GM21786 (cell line): ENCODE results near the gene CLEC18B.
"Not testable (repeated sequence)": the region's sequence is repeated elsewhere in the genome, so short reads cannot be mapped to it uniquely, and the experiment has no call there.

Source experiments
- ATAC-seq: cut with Tn5 transposase; IDR thresholded peaks from one replicate; pipeline ENCODE4 v1.9.1; 2021; ENCODE audit not compliant: unreplicated experiment

Gene CLEC18B

GRCh38 chr16:74446866-74447265 is 25.6 kb upstream of the CLEC18B start:
- ATAC-seq, result no peak

- ATAC-seq, result not testable (repeated sequence)
Observed at GRCh38 chr16:74443624-74444346, 22.5 kb upstream of the CLEC18B start.

- ATAC-seq, result no peak
Observed at GRCh38 chr16:74439685-74440084, 18.4 kb upstream of the CLEC18B start.

GRCh38 chr16:74438492-74438979 is 17.3 kb upstream of the CLEC18B start:
- no peak for ATAC-seq

GRCh38 chr16:74431516-74431915 is 10.2 kb upstream of the CLEC18B start:
- ATAC-seq, result no peak

GRCh38 chr16:74430036-74430712 is 8.9 kb upstream of the CLEC18B start:
- ATAC-seq, result peak; percentile 62

- ATAC-seq, result not testable (repeated sequence)
Observed at GRCh38 chr16:74428493-74428892, 7.2 kb upstream of the CLEC18B start.

DNA sequence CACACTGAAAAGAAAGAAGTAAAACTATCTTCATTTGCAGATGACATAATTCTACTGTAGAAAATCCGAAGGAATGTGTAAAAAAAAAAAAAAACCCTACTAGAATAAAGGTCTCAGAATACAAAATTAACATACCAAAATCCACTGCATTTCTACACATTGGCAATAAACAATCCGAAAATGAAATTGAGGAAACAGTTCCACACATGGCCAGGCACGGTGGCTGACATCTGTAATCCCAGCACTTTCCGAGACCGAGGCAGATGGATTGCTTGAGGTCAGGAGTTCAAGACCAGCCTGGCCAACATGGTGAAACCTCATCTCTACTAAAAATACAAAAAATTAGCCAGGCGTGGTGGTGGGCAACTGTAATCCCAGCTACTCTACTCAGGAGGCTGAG is 4.5 kb upstream of the CLEC18B start:
- not testable (repeated sequence) for ATAC-seq

DNA sequence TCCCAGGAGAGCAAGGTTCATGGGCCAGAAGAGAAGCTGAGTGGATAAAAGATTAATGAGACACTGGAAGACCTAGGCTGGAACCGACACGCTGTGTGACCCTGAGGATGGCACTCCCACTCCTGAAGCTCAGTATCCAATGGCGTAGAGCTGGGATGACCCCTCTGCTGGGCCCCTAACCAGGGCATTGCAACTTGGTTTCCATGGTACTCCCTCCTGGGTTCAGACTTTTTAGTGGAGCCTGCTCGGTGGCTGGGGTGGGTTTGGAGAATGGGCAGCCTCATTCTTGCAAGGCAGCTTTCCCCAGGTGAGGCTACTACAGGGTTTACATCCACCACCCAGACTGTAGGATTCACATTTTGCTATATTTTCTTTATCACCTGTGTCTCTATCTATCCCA is 2.4 kb upstream of the CLEC18B start:
- ATAC-seq, result not testable (repeated sequence)

- ATAC-seq, result not testable (repeated sequence)
Observed at GRCh38 chr16:74422086-74422485, 808 bp upstream of the CLEC18B start.

DNA sequence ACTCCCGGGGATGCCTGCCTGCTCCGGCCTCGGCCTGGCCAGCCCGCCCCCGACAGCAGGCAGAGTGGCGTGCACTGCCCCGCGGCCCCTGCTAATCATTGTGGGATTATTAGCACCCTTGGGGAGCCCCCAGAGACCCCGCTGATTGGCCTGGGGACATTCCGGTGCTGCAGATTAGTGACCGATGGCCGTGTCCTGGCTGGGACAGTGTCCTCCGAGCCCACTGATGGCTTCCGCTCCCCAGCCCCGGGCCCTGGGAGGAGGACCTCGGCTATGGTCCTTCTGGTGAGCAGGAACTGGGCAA is 156 bp upstream of the CLEC18B start:
- not testable (repeated sequence) for ATAC-seq

GRCh38 chr16:74419811-74420210 is 1.5 kb downstream of the CLEC18B start:
- not testable (repeated sequence) for ATAC-seq

DNA sequence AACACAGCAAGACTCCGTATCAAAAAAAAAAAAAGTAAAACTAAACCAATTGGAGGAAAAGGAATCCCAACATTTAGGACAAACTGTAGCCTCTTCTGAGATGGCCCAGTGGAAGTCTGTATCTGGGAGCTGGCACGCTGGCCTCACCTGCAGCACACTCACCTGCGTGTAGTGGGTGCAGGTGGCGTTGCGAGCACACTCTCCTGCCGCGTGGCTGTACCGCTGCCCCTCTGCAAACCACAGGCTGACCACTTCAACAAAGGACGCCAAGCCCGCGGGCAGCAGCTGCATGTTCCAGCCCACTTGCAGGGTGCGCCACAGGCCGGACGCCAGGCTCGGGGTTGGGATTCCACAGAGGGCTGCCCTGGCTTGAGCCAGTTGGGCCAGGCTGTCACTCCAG is 3.4 kb downstream of the CLEC18B start:
- not testable (repeated sequence) for ATAC-seq

GRCh38 chr16:74413920-74414319 is 7.4 kb downstream of the CLEC18B start:
- not testable (repeated sequence) for ATAC-seq

DNA sequence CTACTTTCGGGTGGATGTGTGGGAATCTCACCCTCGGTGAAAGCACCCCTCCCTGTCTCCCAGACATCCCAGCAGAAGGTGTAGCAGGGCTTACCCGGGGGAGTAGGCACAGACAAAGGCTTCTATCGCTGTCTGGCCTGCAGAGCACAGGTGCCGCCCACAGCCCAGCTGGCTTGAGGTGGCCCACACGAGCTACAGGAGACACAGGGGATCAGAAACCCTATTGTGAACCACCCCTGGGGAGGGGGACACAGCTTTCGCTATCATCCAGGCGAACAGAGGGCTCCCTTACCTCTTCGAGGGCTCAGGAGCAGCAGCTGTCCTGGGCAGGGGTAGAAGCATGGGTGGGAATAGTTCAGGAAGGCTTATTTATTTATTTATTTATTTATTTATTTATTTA is 7.8 kb downstream of the CLEC18B start:
- not testable (repeated sequence) for ATAC-seq

DNA sequence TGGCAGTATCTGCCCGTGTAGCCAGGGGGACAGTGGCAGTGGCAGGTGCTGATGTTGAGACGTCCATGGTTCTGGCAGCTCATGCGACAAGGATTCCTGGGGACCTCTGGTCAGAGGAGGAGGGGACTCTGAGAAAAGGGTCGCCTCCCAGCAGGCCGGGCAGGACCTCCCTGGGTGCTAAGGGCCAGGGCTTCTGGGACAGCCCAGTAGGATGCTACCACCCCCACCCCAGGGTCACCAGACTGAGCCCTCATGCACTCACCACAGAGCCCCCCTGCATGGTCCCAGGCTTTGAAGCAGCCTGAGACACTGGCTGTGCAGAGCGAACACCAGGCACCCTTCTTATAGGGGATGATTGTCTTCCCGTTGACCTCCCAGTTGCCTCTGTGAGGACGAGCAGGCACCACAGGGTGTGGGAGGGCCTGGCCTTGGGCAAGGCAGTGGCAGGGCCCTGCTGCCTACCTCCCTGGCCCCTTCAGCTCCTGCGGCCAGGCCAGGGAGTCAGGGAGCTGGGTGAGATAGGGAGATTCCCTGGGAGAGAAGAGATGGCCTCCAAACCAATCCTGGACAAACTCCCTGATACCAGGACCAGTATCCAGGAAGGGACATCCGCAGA is 8.4 kb downstream of the CLEC18B start:
- not testable (repeated sequence) for ATAC-seq

DNA sequence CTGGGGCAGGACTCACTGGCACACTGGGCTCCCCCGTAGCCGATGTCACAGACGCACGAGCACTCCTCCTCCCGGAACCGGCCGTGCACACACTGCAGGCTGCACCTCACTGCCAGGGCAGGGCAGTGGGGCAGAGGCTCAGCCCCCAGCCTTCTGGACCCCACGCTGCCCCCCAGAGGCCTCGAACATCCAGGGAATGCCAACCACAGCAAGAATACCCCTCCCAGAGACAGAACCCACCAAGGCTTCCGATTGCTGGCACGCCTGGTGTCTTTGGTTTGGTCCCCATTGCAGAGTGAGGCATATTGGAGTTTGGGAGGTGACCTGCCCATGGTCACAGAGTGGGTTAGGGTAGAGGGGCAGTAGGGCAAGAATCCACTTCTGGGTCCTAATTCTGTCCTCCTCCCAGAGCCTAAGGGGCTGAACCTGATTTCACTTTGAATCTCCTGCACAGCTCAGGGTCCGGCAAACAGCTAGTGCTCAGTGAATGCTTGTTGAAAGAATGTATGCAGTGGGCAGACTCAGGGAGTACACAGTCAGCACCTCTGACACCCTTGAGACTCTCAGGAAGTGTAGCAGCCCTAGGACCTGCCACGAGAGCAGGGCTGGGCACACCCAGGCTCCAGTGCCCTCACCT is 9.0 kb downstream of the CLEC18B start:
- ATAC-seq, result not testable (repeated sequence)

DNA sequence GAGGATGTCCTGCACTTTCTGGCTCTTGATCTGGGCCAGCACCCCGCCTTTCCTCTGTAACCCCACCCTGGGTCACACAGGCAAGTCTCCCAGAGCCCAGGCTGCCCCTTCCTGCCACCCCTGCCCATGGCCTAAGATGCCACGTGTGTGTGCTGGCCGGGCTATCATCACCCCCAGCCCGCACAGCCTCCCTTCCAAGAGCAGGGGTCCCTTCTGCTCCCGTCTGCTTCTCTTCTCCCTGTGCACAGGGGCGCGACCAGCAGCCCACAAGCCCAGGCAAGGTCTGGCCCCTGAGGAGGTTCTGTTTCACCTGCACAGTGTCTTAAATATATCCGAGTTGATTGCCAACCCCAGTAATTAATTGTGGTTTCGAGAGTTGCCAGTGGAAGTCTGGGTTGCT is 10.3 kb downstream of the CLEC18B start:
- ATAC-seq, result not testable (repeated sequence)

DNA sequence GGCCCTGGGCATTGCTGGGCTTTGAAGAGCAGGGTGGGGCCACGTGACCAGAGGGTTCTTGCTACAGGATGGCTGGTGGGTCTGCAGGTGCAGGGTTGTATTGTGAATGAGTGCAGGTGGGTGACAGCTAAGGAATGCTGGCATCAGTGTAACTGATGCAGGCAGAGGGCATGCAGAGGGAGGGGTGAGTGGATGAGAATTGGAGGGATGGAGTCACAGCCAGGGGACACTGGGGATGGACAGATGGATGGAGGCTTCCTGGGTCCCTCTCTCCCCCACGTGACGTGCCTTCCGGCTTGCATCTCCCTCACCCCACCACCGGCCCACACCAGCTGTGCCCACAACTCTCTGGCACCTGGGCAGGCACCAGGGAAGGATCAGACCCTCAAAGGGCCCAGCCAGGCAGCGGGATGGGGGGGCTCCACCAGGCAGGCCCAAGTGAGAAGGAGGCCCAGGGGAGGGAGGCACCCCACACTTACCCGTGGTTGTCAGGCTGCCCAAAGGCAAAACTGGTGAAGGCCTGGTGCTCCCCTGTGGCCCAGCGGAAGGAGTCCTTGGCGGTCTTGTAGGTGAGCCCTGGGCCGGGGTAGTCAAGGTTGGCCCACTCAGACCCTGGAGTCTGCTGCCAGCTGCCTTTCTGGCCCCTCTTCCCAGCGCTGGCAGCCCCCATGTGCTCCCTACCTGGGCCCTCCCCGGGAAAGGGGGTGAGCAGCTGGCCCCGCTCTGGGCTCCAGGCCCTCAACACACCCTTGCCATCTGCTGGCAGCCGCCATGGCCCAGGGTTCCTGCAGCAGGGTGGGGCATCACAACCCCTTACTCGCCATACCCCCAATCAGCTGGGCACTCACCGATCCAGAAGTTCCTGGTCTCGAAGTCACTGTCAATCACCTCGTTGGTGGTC is 11.0 kb downstream of the CLEC18B start:
- not testable (repeated sequence) for ATAC-seq

GRCh38 chr16:74409185-74409981 is 11.9 kb downstream of the CLEC18B start:
- ATAC-seq, result not testable (repeated sequence)
